Measurements from ENCODE around the gene AHDC1. TPM values are rescaled to one million over a fixed set of nuclear protein-coding genes. Genes with fewer than 3 reads are reported as not detected.

Gene AHDC1
- total and polyA plus RNA-seq, 2 of the 13 experiments (the other 11 are each of a cell fraction or from before 2014, with no cell fraction given) = 1.0 to 2.7 TPM

DNA sequence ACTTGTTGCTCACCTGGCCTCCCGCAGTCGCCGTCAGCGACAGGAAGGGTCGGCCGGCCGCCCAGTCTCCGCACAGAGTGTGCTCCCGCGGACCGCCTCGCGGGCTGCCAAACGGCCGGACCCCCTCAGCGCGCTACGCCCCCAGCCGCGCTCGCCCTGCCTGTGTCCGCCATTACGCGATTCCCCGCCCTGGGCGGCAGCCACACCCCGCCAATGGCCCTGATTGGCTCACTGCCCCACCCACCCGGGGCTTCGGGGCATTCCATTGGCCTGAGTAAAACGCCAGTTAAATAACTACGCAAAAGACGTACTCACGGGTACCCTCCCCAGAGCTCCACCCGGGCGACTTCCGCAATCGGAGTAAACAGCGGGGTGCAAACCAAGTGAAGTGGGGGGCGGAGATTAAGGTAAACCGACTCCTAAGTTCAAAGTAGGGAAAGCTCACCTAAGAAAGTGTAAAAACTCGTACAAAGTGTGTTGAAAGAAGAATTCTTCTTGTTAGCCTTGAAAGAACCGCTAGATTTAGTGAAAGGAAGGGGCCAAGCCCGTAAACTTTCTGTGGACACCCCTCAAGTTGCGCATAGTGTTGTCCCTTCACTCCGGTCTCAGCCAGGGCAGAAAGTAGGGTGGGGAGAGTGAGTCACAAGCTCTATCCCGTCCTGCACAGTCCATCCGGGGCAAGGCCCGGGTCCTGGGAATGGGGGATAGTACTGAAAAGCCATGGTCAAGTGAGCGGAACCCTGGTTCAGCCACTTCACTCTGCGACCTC, 113.8 kb downstream of the AHDC1 start, which contains the start of gene WASF2 (continued):
- TF ChIP-seq, protein P1, sequence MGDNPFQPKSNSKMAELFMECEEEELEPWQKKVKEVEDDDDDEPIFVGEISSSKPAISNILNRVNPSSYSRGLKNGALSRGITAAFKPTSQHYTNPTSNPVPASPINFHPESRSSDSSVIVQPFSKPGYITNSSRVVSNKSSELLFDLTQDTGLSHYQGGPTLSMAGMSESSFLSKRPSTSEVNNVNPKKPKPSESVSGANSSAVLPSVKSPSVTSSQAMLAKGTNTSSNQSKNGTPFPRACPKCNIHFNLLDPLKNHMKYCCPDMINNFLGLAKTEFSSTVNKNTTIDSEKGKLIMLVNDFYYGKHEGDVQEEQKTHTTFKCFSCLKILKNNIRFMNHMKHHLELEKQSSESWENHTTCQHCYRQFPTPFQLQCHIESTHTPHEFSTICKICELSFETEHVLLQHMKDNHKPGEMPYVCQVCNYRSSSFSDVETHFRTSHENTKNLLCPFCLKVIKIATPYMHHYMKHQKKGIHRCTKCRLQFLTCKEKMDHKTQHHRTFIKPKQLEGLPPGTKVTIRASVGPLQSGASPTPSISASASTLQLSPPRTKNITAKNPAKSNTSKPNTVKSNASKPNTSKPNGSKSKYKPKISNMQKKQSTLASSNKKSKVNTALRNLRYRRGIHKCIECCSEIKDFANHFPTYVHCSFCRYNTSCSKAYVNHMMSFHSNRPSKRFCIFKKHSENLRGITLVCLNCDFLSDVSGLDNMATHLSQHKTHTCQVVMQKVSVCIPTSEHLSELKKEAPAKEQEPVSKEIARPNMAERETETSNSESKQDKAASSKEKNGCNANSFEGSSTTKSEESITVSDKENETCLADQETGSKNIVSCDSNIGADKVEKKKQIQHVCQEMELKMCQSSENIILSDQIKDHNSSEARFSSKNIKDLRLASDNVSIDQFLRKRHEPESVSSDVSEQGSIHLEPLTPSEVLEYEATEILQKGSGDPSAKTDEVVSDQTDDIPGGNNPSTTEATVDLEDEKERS (CRISPR knock-in tag; IDR thresholded peaks at IDR 0.05) = no peak
- TF ChIP-seq, protein P2, sequence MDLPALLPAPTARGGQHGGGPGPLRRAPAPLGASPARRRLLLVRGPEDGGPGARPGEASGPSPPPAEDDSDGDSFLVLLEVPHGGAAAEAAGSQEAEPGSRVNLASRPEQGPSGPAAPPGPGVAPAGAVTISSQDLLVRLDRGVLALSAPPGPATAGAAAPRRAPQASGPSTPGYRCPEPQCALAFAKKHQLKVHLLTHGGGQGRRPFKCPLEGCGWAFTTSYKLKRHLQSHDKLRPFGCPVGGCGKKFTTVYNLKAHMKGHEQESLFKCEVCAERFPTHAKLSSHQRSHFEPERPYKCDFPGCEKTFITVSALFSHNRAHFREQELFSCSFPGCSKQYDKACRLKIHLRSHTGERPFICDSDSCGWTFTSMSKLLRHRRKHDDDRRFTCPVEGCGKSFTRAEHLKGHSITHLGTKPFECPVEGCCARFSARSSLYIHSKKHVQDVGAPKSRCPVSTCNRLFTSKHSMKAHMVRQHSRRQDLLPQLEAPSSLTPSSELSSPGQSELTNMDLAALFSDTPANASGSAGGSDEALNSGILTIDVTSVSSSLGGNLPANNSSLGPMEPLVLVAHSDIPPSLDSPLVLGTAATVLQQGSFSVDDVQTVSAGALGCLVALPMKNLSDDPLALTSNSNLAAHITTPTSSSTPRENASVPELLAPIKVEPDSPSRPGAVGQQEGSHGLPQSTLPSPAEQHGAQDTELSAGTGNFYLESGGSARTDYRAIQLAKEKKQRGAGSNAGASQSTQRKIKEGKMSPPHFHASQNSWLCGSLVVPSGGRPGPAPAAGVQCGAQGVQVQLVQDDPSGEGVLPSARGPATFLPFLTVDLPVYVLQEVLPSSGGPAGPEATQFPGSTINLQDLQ (CRISPR knock-in tag; IDR thresholded peaks at IDR 0.05) = no peak
- TF ChIP-seq HNRNPH1 (optimal IDR thresholded peaks at IDR 0.05; ENCODE audit: low read depth, low read length) (no peak), NR2F6 (IDR thresholded peaks at IDR 0.05) (peak; percentile 37; the same call in 1 of the 2 replicates), NR2F6 (CRISPR knock-in tag; IDR thresholded peaks at IDR 0.05) (0 out of 2 replicates have a peak, but pooled peaks have one; percentile 6), GLI4 (CRISPR knock-in tag; IDR thresholded peaks at IDR 0.05; ENCODE audit: borderline replicate concordance) (no peak; the same call in 1 of the 2 replicates), SETDB1 (CRISPR knock-in tag; IDR thresholded peaks at IDR 0.05; ENCODE audit: borderline replicate concordance) (no peak), SCMH1 (CRISPR knock-in tag; IDR thresholded peaks at IDR 0.05; ENCODE audit: borderline replicate concordance) (no peak), ZNF678 (CRISPR knock-in tag; IDR thresholded peaks at IDR 0.05) (no peak), ZNF432 (CRISPR knock-in tag; IDR thresholded peaks at IDR 0.05; ENCODE audit: borderline replicate concordance) (no peak), MAFK (conservative IDR thresholded peaks at IDR 0.05 in 1 of 2, IDR thresholded peaks at IDR 0.05 in 1 of 2; ENCODE audit: low read length in 2 of 2) (no peak), KLF11 (CRISPR knock-in tag; IDR thresholded peaks at IDR 0.05) (no peak; the same call in 1 of the 2 replicates), TP53 (CRISPR knock-in tag; conservative IDR thresholded peaks at IDR 0.05) (no peak), ZNF614 (CRISPR knock-in tag; IDR thresholded peaks at IDR 0.05; ENCODE audit: borderline replicate concordance) (peak; percentile 17; the same call in 1 of the 2 replicates), MZF1 (CRISPR knock-in tag; IDR thresholded peaks at IDR 0.05; ENCODE audit: borderline replicate concordance) (no peak), RFX3 (CRISPR knock-in tag; IDR thresholded peaks at IDR 0.05) (no peak), ZNF660 (CRISPR knock-in tag; IDR thresholded peaks at IDR 0.05; ENCODE audit: borderline replicate concordance, low read depth) (no peak), XBP1 (CRISPR knock-in tag; IDR thresholded peaks at IDR 0.05) (no peak), ZNF598 (CRISPR knock-in tag; IDR thresholded peaks at IDR 0.05; ENCODE audit: borderline replicate concordance) (no peak)
- TF ChIP-seq, protein P3, sequence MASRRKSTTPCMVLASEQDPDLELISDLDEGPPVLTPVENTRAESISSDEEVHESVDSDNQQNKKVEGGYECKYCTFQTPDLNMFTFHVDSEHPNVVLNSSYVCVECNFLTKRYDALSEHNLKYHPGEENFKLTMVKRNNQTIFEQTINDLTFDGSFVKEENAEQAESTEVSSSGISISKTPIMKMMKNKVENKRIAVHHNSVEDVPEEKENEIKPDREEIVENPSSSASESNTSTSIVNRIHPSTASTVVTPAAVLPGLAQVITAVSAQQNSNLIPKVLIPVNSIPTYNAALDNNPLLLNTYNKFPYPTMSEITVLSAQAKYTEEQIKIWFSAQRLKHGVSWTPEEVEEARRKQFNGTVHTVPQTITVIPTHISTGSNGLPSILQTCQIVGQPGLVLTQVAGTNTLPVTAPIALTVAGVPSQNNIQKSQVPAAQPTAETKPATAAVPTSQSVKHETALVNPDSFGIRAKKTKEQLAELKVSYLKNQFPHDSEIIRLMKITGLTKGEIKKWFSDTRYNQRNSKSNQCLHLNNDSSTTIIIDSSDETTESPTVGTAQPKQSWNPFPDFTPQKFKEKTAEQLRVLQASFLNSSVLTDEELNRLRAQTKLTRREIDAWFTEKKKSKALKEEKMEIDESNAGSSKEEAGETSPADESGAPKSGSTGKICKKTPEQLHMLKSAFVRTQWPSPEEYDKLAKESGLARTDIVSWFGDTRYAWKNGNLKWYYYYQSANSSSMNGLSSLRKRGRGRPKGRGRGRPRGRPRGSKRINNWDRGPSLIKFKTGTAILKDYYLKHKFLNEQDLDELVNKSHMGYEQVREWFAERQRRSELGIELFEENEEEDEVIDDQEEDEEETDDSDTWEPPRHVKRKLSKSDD (CRISPR knock-in tag; IDR thresholded peaks at IDR 0.05; ENCODE audit: low read depth) = no peak

Measured in HepG2 (cell line).